HG02840 (cell line): ENCODE data around the gene RPA3.

Experiments
- ATAC-seq: cut with Tn5 transposase; IDR thresholded peaks from one replicate; pipeline ENCODE4 v1.9.1; 2021; ENCODE audit warnings: mild to moderate bottlenecking, moderate library complexity, moderate number of reproducible peaks; ENCODE audit not compliant: unreplicated experiment, low FRiP score

RPA3 gene

DNA sequence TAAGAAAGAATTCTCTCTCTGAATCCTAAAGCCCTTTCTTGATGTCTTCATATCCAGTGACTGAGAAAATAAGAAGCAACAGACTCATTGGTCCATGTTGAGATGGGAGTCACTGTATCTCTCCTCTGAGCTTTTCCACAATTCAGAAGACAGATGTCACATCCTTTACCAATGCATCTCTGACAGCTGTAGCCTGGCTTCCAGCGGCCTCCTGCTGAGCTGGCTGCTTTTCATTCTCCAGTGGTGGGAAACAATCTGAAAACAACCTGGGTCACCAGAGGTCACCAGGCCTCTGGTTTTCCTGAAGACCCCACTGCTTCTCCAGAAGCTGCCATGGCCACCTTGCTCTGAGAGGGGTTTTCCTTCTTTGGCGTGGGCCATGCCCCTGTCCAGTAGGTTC is 18.3 kb upstream of the RPA3 start:
- ATAC-seq, result no peak

DNA sequence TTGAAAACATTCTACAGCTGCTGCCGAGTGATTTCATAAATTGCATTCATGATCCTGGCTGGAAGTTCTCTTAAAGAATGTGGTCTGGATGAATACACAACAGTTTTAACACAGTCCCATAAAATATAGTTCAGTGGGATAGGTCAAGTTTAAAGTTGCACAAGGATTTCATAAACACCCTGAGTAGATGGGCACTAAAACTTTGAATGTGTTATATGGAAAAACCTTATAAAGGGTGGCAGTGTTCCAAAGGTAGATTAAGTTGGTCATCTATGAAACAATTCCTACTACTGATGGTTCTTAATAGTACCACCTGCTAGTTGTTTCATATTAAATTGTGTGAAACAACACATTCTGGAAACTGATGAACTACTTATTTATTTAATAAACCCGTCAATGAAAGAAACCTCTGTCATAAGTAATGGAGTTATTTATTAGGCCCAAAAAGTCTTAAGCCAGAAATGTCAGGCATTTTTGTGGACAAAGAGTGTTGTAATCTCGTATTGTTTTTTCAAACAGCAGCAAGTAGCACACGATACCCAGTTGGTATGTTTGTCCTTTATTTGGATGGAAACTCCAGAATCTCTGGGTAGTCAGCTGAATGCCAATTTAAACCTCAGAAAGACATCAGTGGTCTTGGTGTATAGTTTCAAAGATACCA is 14.3 kb upstream of the RPA3 start:
- ATAC-seq, result no peak

DNA sequence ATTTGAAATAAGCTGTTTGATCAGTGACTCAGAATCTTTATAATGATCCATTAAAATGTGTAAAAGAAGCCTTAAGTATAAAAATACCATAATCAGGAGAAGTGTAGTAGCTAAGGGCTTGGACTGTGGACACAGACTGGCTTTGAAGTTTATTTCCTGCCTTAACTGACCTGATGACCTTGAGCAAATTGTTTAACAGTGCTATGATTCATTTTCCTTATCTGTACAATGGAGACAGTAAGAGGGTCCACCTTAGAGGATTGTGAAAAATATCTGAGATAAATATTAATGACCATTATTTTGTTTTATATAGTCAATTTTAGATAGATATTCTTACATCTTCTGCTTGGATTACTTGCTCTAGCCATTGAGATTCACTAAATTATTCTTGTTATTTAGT is 13.3 kb upstream of the RPA3 start:
- ATAC-seq, result no peak

DNA sequence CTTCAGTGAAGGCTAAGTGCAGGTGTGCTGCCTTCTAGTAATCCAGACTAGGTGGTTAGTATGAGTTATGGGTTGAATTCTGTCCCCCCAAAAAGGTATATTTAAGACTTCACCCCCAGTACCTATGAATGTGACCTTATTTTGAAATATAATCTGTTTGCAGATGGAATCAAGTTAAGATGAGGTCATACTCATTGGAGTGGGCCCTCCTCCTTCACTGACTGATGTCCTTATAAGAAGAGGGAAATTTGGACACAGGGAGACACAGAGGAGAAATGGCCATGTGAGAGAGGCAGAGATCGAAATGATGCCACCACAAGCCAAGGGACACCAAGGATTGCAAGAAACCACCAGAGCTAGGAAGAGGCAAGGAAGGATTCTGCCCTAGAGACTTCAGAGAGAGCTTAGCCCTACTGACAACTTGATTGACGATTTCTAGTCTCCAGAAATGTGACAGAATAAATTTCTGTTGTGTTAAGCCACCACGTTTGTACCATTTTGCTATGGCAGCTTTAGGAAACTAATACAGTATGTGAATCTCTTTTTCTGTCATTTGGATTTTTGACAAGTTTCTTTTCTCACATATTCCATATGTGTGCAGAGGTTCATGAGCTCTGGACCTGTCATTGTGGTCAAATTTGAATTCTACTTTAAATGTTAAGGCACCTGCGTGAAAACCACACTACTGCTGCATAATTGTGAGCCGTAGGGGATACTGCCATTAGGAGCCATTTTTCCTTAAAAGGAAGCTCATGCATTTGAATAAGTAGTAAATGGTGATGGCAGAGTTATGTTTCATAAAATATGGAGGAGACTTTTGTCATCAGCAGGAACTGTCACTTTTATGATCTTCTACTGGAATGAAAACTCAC is 2.6 kb upstream of the RPA3 start:
- no peak for ATAC-seq

DNA sequence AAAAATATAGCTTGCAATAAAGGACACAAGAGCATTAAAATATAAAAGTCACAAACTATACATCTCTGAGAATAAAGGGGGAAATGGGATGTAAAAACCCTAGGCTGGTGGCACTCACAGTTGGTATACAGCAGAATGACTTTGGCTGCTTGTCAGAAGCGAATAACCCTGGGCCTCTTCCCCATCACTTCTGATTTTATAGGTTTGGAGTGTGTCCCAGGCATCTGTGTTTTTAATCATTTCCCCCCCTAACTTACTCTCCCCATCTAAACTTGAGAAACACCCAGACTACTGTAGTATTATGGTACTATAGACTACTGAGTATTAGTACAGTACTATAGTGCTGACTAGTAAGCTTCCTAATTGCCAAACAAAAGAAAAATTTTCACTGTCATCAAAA is 1.8 kb upstream of the RPA3 start:
- ATAC-seq, result no peak

DNA sequence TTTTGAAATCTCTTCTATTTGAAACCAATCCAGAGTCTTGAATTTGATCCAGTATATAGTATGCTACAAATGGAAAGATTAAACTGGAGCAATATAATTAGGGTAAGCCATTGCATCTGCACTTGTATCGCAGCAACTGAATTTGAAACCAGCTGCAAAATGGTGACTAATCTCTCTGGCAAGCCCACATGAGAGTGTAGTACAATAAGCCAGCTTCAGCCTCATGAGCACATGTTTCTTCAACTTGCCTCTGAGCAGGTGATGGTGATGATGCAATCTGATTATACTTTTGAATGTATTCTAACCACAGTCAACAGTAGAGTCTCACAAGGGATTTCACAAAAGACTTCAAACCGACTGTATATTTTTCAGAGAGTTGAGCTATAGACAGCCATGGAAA is 829 bp upstream of the RPA3 start:
- peak; percentile 93 for ATAC-seq

DNA sequence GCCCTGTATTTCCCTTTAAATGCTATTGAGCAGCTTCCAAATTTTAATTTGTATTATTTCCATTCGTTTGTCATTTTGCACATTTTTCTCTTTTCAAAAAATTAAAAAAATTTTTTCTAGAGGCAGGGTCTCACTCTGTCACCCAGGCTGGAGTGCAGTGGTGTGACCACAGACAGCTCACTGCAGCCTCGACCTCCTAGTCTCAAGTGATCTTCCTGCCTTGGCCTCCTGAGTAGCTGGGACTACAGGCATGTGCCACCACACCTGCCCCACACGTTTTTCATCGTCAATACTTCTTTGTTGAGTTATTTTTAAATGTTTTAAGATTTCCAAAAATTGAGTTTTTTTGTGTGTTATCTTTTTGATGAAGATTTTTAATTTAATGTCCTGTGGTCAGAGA is 4.7 kb downstream of the RPA3 start:
- ATAC-seq, result no peak

DNA sequence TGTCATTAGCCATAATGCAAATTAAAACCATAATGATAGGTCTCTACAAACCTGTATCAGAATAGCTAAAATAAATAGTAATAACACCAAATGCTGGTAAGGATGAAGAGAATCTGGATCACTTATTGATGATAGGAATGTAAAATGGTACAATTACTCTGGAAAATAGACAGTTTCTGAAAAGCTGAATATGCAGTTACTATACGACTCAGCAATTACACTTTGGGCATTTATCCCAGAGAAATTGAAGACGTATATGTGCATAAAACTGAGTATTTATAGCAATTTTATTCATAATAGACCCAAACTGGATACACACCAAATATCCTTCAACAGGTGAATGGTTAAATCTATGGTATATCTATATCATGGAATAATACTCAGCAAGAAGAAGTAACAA is 7.9 kb downstream of the RPA3 start:
- no peak for ATAC-seq

DNA sequence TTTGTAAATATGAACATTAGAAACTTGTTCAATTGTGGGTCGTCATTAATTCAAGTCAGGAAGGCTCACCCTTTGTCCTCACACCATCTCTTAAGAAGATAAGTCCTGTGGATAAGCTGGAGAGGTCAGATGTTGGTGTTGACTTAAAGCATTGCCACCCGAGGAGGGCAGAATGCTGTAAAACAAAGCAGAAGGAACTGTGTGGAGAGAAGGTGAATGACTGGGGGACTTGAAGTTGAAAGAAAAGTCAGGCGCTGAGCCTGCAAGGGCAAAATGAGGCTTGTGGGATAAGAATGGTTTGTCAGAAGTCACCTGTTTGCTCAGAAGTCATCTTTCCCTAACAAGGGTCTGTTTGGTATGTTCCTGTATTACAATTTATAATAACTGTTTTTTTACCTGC is 9.1 kb downstream of the RPA3 start:
- no peak for ATAC-seq

DNA sequence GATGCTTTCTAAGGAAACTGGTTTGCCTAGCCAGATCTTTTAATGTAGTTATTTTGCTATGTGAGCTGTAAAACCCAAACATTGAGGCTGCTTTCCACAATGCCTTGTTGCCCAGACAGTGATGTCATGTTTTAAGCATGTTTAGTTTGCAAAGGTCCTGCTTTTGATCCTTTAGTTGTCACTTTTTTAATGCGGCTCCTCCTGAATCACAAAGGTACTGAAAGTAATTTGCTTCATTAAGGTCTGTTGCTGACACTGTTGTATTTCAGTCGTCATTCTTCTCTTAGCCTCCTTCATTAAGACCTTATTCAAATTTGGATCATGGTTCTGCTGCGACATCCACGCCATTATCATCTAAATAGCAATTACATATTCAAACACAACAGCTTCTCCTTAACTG is 10.6 kb downstream of the RPA3 start:
- ATAC-seq, result no peak

DNA sequence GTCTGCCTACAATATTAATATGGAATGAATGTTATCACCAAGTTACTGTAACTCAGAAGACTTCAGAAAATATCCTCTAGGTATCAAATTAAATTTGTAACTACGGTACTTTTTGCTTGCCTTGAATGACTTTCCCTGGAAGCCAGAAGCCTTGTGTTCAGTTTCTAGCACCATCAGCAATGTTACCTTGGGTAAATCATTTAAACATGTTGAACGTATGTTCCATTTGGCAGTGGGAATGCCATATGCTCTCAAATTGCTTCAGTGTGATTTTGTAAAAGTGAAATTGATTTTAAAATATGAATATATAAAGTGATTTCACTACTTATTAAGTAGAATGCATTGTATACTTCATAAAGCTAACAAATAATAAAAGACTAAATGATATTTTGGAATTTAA is 11.2 kb downstream of the RPA3 start:
- ATAC-seq, result no peak

DNA sequence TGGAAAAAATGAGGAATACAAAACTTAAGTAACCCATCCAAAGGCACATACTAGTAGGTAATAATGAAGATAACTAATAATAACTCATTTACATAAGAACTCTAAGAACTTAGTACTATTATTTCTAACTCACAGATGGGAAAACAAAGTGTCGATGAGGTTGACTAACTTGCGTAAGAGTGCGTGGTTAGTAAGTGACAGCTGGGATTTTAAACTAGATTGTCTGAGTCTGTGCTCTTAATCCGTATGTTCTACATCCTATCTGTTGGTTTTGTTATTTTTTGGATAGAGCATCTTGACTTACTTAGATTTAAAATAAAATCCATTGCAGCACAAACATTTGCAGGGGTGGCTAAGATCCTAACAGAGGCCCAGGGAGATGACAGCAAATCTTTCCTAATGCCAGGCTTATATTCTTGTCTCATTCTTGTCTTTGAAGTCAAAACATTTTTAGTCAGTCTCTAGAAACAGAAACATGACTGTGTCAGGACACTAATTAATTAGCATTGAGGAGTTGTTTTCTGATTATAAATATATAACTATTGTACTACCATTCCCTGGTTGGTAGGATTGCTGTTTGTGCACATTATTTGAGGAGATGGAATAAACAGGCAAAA is 11.7 kb downstream of the RPA3 start:
- no peak for ATAC-seq

DNA sequence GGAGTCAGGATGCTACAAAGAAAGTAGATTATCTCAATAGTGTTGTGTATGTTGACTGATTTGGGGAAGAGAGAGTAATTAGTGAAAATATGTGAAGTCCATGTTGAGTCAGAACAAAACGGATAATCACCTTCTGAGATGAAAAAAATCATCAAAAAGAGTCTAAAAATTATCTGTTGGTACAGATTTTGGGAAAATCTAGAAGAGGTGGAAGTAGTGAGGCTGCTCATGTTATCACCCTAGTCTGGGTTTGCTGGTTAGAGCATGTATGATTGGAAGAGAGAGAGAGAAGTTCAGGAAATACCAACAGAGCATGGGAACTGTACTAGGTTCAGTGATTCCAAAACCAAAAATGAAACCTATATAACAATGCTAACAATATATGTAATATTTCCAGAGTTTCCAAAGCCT is 12.3 kb downstream of the RPA3 start:
- no peak for ATAC-seq

DNA sequence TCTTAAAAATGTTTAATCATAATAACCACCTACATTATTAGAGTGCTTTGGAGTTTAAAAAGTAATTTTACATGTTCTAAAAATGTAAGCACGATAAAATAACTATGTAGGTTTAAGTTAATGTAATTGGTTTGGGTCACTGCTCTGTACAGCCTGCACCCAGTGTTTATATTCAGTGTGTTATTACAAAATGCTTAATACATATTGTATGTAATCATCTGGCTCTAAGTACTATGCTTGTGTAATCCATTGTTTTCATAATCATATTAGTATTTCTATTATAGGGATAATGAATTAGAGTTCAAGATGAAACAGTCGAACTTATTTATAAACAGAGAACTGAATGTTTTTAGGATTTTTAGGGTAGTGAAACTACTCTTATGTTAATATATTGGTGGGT is 13.1 kb downstream of the RPA3 start:
- ATAC-seq, result no peak

DNA sequence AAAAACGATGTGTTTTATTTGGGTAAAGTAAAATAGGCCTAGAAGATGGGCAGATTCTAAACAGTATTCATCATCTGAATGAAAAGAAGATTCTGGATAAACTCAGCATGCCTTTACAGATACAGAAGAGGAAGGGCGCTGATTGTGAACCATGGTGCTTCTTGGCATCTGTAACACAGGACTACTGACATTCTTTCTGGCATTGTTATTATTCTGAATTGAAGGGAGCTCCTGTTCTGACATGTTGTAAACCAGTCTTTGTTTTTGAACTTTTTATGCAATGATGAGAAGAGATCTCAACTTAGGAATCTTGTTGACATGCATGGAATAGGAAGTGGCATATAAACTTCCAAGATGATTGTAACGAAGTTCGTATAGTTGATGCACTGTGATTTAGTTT is 13.5 kb downstream of the RPA3 start:
- no peak for ATAC-seq

DNA sequence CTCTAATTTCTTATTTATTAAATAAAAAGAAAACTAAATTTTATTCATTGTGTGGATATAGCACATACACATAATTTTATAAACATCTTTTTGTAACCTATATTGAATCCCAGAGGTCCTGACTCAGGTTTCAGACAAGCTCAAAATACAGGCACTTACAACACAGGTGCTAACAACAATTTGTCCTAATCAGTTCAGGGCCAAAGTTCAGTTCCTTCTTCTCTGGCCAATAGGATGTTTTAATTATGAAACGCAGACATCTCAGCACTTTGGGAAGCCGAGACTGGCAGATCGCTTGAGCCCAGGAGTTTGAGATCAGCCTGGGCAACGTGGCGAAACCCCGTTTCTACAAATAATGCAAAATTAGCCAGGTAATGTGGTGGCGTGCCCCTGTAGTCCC is 15.0 kb downstream of the RPA3 start:
- no peak for ATAC-seq

DNA sequence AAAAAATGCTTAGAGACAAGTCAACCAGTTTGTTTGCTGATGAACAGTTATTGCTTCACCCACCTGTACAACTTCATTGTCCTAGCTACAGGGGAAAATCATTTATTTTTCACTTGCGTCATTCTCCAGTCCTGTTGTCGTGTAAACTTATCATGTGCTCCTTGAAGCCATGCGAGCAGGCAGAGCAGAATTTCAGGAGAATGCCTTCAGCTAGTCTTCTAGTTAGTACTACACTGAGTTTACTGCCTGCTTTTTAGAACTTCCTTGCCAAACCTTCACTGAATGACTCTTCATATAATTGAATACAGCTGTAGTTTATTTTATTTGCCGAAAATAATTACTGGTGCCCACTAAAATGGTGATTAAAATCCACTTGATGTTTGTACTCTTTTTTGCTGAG is 15.6 kb downstream of the RPA3 start:
- no peak for ATAC-seq

DNA sequence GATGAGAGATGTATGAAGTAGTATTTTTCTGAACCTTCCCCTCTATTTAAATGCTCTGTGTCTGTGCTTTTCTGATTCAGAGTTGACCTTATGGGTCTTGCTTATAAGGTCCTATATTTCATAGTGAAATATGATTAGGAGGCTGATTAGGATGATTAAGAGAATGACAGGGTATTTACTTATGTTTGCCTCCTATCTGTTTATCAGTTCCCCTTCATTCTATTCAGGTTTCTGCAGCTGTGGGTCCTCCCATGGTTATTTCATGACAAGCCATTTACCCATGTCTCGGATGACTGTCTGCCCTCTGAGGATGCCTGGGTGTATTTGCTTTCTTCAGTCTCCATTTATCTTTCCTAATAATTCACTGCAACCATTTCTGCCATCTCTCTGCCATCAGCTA is 16.9 kb downstream of the RPA3 start:
- no peak for ATAC-seq

DNA sequence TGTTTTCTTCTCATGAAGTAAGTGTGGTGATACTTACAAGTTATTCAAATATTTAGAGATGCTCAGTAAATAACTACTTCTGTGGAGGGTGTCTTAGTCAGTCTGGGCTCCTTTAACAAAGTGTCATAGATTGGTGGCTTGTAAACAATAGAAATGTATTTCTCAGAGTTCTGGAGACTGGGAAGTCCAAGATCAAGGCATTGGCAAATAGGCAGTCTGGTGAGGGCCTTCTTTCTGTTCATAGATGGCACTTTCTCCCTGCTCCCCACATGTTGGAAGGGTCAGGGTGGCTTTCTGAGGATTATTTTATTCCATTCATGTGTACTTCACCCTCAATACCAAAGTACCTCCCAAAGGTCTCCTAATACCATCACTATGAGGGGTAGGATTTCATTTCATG is 18.4 kb downstream of the RPA3 start:
- ATAC-seq, result no peak

DNA sequence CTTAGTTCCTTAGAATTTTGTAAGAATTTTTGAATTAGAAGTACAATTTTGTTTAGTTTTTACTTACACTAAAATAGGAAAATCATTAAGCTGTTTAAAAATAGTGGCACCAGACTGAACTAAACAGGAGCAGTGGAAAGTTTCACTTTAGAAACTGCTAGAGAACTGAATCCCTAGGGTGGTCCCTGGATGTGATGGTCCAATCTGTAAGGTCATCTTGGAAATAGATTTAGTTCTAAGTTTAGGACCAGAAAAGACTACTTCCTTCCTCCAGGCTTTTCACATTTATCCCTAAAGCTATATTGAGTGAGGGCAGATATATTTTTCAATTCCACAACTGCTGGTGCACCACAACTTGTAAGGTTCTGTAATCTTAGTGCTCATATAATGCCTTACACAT is 19.0 kb downstream of the RPA3 start:
- no peak for ATAC-seq

DNA sequence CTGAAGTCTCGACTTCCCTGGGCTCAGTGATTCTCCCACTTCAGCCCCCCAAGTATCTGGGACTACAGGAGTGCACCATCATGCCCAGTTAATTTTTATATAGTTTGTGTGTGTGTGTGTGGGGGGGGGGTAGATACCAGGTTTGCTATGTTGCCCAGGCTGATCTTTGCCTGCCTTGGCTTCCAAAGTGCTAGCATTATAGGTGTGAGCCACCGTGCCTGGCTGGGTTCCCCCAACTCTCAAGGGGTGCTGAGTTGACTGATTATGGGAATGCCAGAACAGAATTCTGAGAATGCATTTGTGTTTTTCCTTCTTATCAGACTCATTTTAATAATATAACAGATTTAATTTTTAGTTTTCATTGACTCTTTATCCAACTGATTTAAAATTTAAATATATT is 19.5 kb downstream of the RPA3 start:
- no peak for ATAC-seq
